ENCODE measurements around the gene CLDN5. TPM values are rescaled to one million over a fixed set of nuclear protein-coding genes. Genes with fewer than 3 reads are reported as not detected.

CLDN5 gene
- total RNA-seq, 3 donors from 2014 or later, result 65.0 to 301 (median 65.1) TPM

- no peak for DNase-seq (ENCODE audit: low spot score in 2 of 2)
- H3K27ac ChIP-seq, result peak overlapping the region in 1 of 2 donors; percentile 84
- intact Hi-C loops (cut with DNase I; ENCODE audit: low total_unique reads), result no loop called here
Measured at GRCh38 chr22:19565382-19566278, 41.4 kb upstream of the CLDN5 start.

DNA sequence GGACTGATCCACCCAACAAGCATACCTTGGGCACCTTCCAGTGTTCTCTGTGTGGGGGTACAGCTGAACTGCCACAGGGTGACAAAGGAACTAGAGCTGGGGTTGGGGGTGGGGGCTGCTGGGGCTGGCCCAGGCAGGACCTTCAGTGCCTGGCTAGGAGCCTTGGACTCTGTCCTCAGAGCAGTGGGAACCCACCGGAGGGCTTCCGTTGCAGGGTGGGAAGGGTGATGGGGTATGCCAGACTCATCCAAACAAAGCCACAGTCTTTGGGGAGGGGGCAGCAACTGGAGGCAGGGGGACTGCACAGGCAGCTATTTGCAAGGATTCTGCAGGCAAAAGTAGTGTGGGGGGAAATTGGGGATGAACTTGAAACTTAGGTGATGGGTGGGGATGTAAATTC is 35.7 kb upstream of the CLDN5 start:
- no peaks in the 10 kb centered on the region for H3K36me3 ChIP-seq
- no peaks in the 10 kb centered on the region for H3K27me3 ChIP-seq
- DNase-seq (ENCODE audit: low spot score in 2 of 2), result no peak
- intact Hi-C loops (cut with DNase I; ENCODE audit: low total_unique reads), result no loop called here
- no peaks in the 10 kb centered on the region for H3K4me1 ChIP-seq
- H3K9me3 ChIP-seq, result no peaks in the 10 kb centered on the region
- no peak overlapping the region for H3K4me3 ChIP-seq
- TF ChIP-seq CTCF (IDR thresholded peaks at IDR 0.05) (no peak), POLR2AphosphoS5 (IDR thresholded peaks at IDR 0.05) (no peak), POLR2A (IDR thresholded peaks at IDR 0.05) (no peak)
- H3K27ac ChIP-seq, result no peak overlapping the region

More at GRCh38 chr22:19565382-19566278, 41.4 kb upstream of the CLDN5 start:
- Histone ChIP-seq H3K36me3 (no peaks in the 10 kb centered on the region), H3K4me1 (no peaks in the 10 kb centered on the region), H3K27me3 (peaks cover 0 to 7% of the 10 kb centered on the region in 2 donors), H3K4me3 (no peak overlapping the region), H3K9me3 (no peaks in the 10 kb centered on the region)
- TF ChIP-seq POLR2A (IDR thresholded peaks at IDR 0.05), result no peak
- no peak for TF ChIP-seq CTCF (IDR thresholded peaks at IDR 0.05)
- TF ChIP-seq POLR2AphosphoS5 (IDR thresholded peaks at IDR 0.05), result no peak

DNA sequence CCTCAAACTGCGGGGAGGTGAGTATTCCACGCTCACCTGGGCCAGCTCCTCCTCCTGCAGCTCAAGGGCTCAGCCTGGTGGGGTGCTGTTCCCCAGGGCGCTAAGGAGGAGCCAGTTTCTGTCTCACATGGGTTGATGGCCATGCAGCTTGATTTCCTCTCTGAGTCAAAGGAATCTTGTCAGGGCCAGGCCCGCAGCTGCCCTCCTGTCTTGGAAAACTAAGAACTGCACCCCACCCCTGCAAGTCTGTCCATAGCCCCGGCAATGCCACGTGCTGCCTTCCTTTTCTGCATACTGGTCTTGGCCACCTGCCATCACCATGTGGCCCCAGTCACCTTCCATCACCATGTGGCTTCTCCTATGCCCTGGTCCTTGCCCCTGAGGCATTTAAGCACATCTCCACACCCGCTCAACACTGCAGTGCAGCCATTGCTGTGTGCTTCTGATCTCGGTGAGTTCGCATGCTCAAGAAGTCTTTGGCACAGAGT is 35.2 kb upstream of the CLDN5 start:
- H3K9me3 ChIP-seq, result no peaks in the 10 kb centered on the region
- H3K27me3 ChIP-seq, result no peaks in the 10 kb centered on the region
- no peaks in the 10 kb centered on the region for H3K36me3 ChIP-seq
- intact Hi-C loops (cut with DNase I; ENCODE audit: low total_unique reads), result no loop called here
- no peaks in the 10 kb centered on the region for H3K4me1 ChIP-seq
- no peak overlapping the region for H3K27ac ChIP-seq
- H3K4me3 ChIP-seq, result no peak overlapping the region
- no peak for DNase-seq (ENCODE audit: low spot score in 2 of 2)
- TF ChIP-seq CTCF (IDR thresholded peaks at IDR 0.05) (no peak), POLR2A (IDR thresholded peaks at IDR 0.05) (no peak), POLR2AphosphoS5 (IDR thresholded peaks at IDR 0.05) (no peak)

DNA sequence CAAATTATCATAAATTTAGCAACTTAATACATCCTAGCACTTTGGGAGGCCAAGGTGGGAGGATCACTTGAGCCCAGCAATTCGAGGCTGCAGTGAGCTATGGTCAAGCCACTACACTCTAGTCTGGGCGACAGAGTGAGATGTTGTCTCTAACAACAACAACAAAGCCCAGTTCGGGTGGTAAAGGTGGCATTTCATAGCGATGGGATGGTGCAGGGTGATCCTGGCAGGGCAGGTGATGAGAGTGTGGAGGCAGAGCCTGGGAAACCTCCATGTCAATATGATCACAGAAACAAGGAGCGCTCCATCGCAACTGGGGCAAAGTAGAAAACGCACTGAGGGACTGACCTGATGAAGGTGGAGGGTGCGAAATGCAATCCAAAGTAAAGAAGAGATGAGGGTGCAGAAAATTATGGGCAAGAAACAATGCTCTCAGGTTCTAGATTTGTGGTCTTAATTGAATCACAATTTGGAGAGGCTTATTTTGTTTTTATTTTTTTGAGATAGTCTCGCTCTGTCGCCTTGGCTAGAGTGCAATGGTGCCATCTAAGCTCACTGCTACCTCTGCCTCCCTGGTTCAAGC is 32.8 kb upstream of the CLDN5 start:
- TF ChIP-seq POLR2A (IDR thresholded peaks at IDR 0.05) (no peak), CTCF (IDR thresholded peaks at IDR 0.05) (no peak), POLR2AphosphoS5 (IDR thresholded peaks at IDR 0.05) (no peak)
- Histone ChIP-seq H3K36me3 (no peaks in the 10 kb centered on the region), H3K9me3 (peaks cover 0 to 6% of the 10 kb centered on the region in 2 donors), H3K4me1 (no peaks in the 10 kb centered on the region), H3K27ac (no peak overlapping the region), H3K27me3 (no peaks in the 10 kb centered on the region), H3K4me3 (no peak overlapping the region)
- intact Hi-C loops (cut with DNase I; ENCODE audit: low total_unique reads), result no loop called here
- DNase-seq (ENCODE audit: low spot score in 2 of 2), result no peak

- Histone ChIP-seq H3K27ac (no peak overlapping the region), H3K27me3 (no peaks in the 10 kb centered on the region), H3K4me3 (no peak overlapping the region), H3K36me3 (no peaks in the 10 kb centered on the region), H3K9me3 (peaks cover 0 to 6% of the 10 kb centered on the region in 2 donors), H3K4me1 (no peaks in the 10 kb centered on the region)
- TF ChIP-seq POLR2AphosphoS5 (IDR thresholded peaks at IDR 0.05) (no peak), POLR2A (IDR thresholded peaks at IDR 0.05) (no peak), CTCF (IDR thresholded peaks at IDR 0.05) (no peak)
- intact Hi-C loops (cut with DNase I; ENCODE audit: low total_unique reads), result no loop called here
- DNase-seq (ENCODE audit: low spot score in 2 of 2), result no peak
Measured at GRCh38 chr22:19555651-19556050, 31.4 kb upstream of the CLDN5 start.
